Left ventricle myocardium inferior (tissue), 1 donor: ENCODE results near the gene MAST4. TPM values are rescaled to one million over a fixed set of nuclear protein-coding genes. Genes with fewer than 3 reads are reported as not detected.

Experiments
- DNase-seq: peaks from one replicate; pipeline ENCODE4 v3.0.0-alpha.2; 2020
- H3K27ac ChIP-seq: fragments of 200-600 bp; replicated peaks from 2 replicates; pipeline ENCODE4 v1.8.0; 2021
- H3K27me3 ChIP-seq: fragments of 200-600 bp; 2 replicates; pipeline ENCODE4 v1.8.0; 2021; ENCODE audit warnings: low read depth
- H3K36me3 ChIP-seq: fragments of 200-600 bp; 2 replicates; pipeline ENCODE4 v1.8.0; 2021
- H3K4me1 ChIP-seq: fragments of 200-600 bp; 2 replicates; pipeline ENCODE4 v1.8.0; 2021
- H3K4me3 ChIP-seq: fragments of 200-600 bp; 2 replicates; pipeline ENCODE4 v1.8.0; 2021; ENCODE audit warnings: mild to moderate bottlenecking, moderate library complexity
- H3K9me3 ChIP-seq: fragments of 200-600 bp; replicated peaks from 2 replicates; pipeline ENCODE4 v1.8.0; 2021
- intact Hi-C: fragments of 100-400 bp; cut with micrococcal nuclease; formaldehyde crosslinking; loops from one replicate; pipeline ENCODE4 v1.11.0; 2022
- total RNA-seq: library from RNA; stranded (reverse); fragmentation: NEBNext Ultra II Directional; extraction: Animal tissue kit (Norgen Biotek cat#: 25700); gene quantifications from one replicate; pipeline ENCODE4 v1.2.1, GENCODE V29; 2021
- TF ChIP-seq, protein P1 (sequence below): fragments of 200-600 bp; IDR thresholded peaks from 2 replicates; pipeline ENCODE4 v1.8.0; 2021; ENCODE audit warnings: antibody characterized with exemption, mild to moderate bottlenecking, borderline replicate concordance
- donor health status: DM: no; HTN: yes; CAD: no; lungs with severe emphysema.

The MAST4 gene
- total RNA-seq, 1 donor from 2014 or later, result 55.7 TPM

DNA sequence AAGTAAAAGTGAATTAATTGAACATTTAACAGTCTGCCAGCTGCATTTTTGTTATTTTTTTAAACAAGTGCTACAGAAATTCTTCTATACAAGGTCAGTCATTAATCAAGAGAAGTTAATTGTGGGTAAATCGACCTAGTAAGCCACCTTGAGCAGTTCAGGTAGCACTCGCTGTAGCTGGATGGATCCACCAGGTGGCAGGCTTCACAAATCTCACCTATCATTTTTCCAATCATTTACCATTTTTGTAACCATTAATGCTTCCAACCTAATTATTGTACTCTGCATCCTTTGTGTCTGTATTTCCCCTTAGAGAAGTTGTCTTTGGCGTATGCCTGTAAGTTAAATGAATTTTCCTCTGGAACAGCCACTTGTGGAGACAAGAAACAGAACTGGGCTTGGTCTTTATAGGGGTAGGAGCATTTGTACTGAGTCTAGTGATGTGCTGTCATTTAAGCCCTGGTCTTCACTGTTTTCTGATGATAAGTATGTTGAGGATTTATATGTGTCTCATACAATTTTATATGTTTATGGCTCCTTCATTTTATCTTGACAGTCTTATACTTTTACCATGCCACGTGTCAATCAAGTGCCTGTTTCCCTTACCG is 560.9 kb downstream of the MAST4 start:
- TF ChIP-seq, protein P1, sequence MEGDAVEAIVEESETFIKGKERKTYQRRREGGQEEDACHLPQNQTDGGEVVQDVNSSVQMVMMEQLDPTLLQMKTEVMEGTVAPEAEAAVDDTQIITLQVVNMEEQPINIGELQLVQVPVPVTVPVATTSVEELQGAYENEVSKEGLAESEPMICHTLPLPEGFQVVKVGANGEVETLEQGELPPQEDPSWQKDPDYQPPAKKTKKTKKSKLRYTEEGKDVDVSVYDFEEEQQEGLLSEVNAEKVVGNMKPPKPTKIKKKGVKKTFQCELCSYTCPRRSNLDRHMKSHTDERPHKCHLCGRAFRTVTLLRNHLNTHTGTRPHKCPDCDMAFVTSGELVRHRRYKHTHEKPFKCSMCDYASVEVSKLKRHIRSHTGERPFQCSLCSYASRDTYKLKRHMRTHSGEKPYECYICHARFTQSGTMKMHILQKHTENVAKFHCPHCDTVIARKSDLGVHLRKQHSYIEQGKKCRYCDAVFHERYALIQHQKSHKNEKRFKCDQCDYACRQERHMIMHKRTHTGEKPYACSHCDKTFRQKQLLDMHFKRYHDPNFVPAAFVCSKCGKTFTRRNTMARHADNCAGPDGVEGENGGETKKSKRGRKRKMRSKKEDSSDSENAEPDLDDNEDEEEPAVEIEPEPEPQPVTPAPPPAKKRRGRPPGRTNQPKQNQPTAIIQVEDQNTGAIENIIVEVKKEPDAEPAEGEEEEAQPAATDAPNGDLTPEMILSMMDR, result peak; percentile 80
- intact Hi-C loops, result no loop called here
- H3K9me3 ChIP-seq, result no peaks in the 10 kb centered on the region
- no peak overlapping the region for H3K4me3 ChIP-seq
- DNase-seq, result no peak
- peaks cover 66% of the 10 kb centered on the region for H3K36me3 ChIP-seq
- H3K4me1 ChIP-seq, result peaks cover 23% of the 10 kb centered on the region
- H3K27me3 ChIP-seq, result no peaks in the 10 kb centered on the region
- no peak overlapping the region for H3K27ac ChIP-seq

DNA sequence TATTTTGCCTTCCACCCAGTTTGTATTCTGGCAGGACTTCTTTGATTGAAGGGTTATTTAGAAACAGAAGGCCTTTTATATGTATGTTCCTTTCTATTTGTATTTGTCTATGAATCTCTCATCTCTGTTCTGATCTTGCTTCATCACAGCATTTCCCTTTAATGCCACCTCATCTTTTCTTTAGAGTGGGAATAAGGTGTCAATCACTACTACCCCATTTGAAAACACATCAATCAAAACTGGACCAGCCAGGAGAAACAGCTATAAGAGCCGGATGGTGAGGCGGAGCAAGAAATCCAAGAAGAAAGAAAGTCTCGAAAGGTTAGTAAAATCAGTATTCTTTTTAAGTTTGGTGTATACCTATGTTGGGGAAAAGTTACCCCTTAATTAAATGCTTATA is 564.1 kb downstream of the MAST4 start:
- Histone ChIP-seq H3K9me3 (no peaks in the 10 kb centered on the region), H3K27me3 (no peaks in the 10 kb centered on the region), H3K27ac (no peak overlapping the region), H3K36me3 (peaks cover 70% of the 10 kb centered on the region), H3K4me1 (peaks cover under 1% of the 10 kb centered on the region), H3K4me3 (no peak overlapping the region)
- TF ChIP-seq, protein P1, result no peak
- intact Hi-C loops, result no loop called here
- no peak for DNase-seq

DNA sequence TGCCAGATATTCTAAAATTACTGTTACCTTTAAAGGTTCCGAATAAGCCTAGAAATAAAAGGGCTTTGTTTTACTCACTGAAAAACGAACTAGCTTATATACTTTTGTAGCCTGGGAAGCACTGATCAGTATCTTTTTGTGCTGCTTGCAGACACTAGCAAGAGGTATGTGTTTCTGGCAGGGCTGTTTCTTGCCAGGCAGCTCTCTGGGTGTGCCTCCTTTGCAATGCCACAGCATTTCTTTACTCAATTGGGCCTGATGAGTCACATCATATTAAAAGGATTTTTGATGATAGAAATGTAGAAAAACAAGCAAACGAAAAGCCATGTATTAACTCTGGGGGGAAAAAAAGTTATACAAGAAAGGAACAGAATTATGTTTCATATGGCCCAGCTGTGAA is 564.8 kb downstream of the MAST4 start:
- Histone ChIP-seq H3K9me3 (no peaks in the 10 kb centered on the region), H3K27me3 (no peaks in the 10 kb centered on the region), H3K4me1 (peaks cover 5% of the 10 kb centered on the region), H3K4me3 (no peak overlapping the region), H3K36me3 (peaks cover 70% of the 10 kb centered on the region), H3K27ac (peak overlapping the region; percentile 27)
- intact Hi-C loops, result no loop called here
- TF ChIP-seq, protein P1, result no peak
- DNase-seq, result no peak

DNA sequence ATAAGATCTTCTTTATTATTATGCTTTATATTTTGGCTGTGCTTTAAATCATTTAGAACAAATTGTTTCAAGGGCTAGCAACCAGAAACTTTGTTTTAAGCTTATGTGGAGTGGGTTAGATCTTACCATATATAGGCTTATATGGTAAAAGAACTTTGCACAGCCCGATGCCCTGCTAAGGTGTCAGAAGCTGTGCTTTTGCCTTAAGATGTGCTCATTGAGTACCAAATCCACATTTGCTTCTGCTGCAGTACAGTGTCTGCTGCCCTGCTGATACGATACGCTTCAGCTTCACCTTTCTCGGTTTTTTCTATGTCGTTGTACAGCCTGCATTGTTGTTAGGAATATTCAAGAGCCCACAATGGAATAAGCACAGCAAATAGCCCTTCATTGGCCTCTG is 565.6 kb downstream of the MAST4 start:
- Histone ChIP-seq H3K27me3 (no peaks in the 10 kb centered on the region), H3K27ac (no peak overlapping the region), H3K4me1 (peaks cover 10% of the 10 kb centered on the region), H3K9me3 (no peaks in the 10 kb centered on the region), H3K4me3 (no peak overlapping the region), H3K36me3 (peaks cover 62% of the 10 kb centered on the region)
- intact Hi-C loops, result no loop called here
- TF ChIP-seq, protein P1, result no peak
- no peak for DNase-seq

DNA sequence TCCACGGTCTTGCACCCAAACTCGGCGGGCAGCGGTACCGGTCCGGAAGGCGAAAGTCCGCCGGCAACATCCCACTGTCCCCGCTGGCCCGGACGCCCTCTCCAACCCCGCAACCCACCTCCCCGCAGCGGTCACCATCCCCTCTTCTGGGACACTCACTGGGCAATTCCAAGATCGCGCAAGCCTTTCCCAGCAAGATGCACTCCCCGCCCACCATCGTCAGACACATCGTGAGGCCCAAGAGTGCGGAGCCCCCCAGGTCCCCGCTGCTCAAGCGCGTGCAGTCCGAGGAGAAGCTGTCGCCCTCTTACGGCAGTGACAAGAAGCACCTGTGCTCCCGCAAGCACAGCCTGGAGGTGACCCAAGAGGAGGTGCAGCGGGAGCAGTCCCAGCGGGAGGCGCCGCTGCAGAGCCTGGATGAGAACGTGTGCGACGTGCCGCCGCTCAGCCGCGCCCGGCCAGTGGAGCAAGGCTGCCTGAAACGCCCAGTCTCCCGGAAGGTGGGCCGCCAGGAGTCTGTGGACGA is 567.1 kb downstream of the MAST4 start:
- H3K4me1 ChIP-seq, result peaks cover 12% of the 10 kb centered on the region
- no peak overlapping the region for H3K4me3 ChIP-seq
- TF ChIP-seq, protein P1, result no peak
- intact Hi-C loops, result no loop called here
- no peak overlapping the region for H3K27ac ChIP-seq
- peaks cover 66% of the 10 kb centered on the region for H3K36me3 ChIP-seq
- no peaks in the 10 kb centered on the region for H3K9me3 ChIP-seq
- no peaks in the 10 kb centered on the region for H3K27me3 ChIP-seq
- DNase-seq, result no peak
